GM21786 (cell line): Measurements from ENCODE around the gene ARHGEF17.

Source experiments
- ATAC-seq: cut with Tn5 transposase; IDR thresholded peaks from one replicate; pipeline ENCODE4 v1.9.1; 2021; ENCODE audit not compliant: unreplicated experiment

The ARHGEF17 gene

DNA sequence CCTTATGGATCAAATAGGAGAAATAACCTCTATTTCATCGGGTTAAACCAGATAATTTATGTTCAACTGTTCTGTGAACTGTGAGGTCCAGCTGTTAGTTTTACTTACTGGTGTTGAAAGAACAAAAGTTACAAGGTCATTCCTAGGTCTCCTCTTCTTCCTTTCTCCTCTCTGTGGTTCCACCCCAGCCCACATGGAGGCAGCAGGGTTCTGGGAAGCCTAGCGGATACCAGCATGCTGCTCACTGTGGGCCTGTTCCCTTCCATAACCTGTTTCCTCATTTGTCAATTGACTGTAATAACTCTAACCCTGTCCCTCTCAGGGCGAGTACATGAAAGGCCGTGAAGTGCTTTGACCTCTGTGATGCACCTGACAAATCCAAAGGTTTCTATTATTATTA is 96.0 kb downstream of the ARHGEF17 start:
- no peak for ATAC-seq

DNA sequence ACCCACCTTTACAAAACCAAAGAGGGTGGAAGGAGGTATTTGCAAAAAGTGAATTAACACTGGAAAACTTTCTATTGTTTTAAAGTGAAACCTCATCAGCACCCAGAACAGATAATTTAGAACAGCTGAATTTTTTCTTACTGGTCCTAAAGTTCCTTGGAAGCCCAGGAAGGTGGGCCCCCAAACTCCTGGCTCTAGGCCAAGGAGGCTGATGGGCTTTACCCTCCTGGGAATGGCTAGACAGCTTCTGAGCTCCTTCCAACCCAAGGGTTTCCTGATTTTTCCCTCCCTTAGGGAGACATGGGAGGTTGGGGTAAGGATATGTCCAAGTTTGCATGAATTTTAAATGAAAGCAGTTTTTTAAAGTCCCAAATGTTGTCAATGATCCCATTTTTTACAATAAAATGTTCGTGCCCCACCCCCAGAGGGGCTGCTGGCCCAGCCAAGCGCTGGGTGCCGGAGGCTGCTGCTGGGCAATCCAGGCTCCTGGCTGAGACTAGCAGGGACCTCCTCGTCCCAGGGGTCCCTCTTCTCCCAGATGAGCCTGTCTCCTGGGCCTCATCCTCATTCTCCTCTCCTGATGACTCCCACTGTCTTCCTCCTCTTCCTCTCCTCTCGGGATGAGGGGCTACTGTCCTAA is 96.5 kb downstream of the ARHGEF17 start:
- ATAC-seq: no peak

DNA sequence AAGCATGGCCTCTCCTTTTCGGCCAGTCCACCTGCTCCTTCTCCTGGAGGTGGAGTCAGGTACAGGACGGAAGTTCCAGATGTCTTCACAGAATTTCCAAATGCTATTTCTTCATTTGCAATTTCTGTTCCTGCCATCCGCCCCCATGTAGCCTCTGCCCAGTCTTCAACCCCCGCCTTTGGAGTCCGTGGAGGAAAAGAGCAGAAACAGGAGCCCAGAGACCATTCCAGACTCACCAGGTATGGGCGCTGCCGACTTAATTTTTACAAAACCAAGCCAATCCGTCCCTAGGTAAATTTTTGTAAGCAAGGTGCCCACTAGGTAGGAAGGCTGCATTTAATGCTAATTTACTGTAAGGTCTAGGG is 97.1 kb downstream of the ARHGEF17 start:
- ATAC-seq: no peak

DNA sequence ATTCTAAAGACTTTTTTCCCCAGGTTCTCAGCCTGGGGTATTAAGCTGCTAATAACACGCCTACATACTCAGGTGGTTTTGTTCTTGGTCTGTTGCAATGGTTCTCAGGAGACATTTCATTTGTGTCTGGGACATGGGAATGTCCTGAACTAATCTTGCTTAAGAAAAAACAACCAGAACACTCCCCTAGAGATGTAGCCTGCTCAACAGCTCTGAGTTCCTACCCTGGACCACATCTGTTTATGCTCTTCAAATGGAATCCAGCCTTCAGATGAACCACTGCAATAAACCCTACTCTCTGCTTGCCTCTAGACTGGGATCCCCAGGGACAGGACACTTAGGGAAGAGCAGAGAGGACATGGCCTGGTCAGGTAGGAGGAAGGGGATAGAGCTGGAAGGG is 98.1 kb downstream of the ARHGEF17 start:
- no peak for ATAC-seq

DNA sequence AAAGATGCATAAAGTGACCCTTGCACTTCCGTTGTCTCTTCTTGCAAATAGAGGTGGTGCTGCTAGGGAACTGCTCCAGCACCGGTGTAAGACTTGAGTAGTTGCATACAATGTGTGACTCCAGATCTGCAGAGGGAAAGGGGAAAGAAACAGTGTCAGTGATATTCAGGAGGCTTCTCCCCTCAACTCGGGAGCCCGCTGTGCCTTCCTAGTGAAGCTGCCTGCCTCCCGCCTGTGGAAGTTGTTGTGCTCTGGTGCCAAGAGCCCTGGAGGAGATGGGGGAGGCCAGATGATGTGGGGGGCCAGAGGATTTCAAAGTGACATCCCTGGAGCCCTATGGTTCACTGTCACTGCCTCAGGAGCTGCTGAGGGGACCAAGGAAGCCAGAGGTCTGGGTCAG is 98.5 kb downstream of the ARHGEF17 start:
- ATAC-seq: no peak

DNA sequence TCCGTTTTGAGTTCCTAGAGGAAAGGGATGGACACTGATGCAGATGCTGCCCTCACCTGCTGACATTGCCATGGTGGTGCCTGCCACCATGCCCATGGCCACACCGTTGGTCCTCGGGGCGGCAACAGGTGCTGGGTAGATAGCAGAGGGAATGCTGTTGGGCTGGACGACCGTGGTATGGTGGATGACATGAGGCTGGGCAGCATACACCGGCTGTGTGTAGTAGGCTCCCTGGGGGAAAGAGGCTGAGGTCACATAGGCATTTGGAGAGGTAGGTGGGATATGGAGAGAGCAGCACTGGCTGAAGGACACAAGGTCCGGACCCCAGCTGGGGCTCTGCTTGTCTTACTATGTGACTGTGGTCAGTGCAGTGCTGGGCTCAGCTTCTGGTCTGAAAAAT is 101.4 kb downstream of the ARHGEF17 start:
- no peak for ATAC-seq

DNA sequence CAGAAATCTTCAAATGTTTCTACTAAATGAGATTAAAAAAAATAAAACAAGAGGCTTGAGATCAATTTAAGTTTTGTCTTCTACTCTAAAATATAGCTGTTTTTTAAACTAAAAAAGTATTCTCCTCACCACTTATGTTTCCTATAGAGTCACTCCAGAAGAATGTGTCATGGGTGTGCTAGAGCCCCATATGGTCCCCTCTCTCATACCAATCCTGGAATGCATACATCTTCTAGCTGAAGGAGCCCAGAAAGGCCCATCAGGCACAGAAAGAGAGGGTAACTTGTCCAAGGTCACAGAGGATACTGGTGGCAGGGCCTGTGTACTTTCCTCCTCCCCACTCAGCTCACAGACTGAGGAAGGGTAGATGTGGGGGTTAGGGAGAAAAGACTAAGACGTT is 102.6 kb downstream of the ARHGEF17 start:
- ATAC-seq: no peak

DNA sequence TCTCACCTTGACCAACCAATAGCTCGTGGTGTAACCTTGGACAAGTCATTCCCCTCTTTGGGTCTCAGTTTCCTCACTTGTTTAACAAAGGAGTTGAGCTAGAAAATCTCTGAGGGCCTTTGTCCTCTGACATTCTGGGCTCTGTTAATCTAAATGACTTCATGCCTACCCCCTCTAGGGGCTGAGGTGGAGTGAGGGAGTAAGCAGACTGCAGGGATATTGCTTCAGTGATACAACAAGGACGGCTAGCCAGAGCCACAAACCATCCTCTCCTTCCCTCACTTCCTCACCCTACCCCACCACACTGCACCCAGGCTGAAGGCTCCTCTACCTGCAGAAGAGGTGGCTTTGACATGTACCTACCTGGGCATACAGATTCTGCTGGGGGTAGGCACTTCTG is 103.0 kb downstream of the ARHGEF17 start:
- no peak for ATAC-seq

DNA sequence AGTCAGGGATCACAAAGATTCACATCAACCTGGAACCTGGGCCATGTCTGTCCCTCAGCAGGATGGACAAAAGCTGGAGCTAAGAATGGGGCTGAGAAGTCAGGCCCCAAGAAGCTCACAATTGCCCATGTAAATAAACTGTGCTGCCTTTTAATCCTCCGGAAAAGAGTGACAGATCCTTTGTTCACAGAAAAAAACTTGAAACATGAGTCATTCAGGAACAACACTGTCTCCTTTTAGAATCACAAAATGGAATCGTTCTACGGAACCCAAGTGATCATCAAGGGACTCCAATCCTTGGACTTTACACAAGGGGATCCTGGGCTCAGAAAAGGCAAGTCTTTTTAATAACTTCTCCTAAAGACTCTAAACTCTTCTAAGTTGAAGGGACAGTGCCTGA is 104.2 kb downstream of the ARHGEF17 start:
- ATAC-seq: no peak

DNA sequence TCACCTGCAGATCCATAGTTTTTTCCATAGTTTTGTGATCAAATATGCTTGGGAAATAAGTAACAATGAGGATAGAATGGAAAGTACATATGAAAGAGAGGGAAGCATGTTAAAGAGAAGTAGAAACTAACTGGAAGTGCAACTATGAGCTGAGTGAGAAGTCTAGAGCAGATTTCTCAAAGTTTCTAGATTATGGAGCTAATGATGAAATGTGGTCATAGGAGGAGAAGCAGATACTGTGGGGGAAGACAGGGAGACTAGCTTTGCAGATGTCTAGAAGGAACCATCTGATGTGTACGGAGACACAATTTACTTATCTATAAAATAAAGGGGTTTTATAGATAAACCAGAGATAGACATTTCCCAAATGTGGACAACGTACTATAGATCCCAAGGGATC is 105.2 kb downstream of the ARHGEF17 start:
- no peak for ATAC-seq

DNA sequence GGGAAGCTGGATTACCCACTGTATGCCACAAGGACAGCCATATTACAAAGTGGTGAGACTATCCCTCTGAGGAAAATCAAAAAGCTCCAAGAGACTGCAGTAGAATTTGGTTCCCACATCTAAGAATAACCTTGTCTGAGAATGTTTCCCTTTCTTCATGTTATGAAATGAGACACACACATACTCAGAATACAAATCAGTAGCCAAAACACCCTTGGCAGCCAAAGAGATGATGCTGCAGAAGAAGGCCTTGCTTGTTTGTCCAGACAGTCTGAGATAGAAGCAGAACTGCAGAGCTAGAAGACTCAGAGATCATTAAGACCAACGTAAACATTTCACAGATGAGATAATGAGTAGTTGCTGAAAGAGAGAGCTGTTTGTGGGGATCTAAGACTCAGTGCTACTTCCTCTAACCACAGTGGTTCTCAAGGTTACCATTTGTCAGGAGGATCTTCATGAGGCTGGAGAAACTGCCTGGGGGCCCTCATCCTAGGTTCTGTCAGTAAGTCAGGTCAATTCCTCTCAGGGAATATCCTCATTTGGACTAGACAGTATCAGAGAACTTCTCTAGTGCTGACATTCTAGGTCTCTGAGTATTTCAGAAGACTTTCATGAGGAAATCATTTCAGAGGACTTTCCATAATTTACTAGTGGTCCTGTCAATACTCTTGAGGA is 107.0 kb downstream of the ARHGEF17 start:
- ATAC-seq: peak; percentile 55

DNA sequence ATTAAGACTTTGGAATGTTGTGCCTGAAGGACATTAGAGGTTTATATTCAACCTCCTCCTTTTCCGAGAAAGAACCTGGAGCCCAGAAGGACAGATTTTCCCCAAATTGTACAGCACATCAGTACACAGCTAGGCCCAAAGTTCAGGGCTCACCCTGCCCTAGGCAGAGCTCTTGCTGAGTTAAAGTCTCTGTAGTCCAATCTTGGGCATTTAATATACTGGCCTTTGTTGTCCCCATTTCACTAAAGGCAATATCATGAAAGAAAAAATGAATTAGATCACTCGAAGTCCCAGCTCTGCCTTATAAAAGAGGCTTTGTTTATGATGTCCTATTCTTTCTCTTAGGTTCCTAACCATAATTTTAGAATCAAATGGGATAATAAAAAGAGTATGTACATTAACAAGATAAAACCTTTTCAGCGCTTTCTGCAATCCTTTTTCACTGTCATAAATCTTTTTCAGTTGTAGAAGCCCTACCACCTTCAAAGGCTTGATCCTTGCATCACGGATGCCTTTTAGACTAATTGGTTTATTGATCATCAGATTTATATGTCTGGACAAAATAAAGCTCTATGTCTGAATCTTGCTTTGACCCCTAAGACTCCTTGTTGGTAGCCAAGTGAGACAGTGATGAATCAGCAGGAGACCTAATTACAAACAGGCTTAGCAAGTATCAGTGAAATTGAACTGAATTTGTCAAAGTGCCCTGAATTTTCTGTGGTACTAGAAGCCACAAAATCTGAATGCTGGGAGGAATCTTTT is 108.0 kb downstream of the ARHGEF17 start:
- no peak for ATAC-seq

DNA sequence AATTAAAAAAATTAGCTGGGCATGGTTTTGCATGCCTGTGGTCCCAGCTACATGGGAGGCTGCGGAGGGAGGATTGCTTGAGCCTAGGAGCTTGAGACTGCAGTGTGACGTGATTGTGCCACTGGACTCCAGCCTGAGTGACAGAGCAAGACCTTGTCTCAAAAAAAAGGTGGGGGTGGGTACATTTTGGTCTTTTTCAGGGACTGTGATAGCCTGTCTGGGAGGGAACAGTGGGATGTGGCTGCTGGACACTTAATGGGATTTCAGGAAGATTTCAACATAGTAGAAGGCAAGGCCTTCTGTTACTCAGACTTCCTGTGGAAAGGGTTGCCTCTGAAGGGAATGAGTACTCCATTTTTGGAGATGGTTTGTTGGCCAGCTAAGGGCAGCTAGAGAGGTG is 108.7 kb downstream of the ARHGEF17 start:
- no peak for ATAC-seq
